Measurements from ENCODE around the gene DCTPP1.

DNA sequence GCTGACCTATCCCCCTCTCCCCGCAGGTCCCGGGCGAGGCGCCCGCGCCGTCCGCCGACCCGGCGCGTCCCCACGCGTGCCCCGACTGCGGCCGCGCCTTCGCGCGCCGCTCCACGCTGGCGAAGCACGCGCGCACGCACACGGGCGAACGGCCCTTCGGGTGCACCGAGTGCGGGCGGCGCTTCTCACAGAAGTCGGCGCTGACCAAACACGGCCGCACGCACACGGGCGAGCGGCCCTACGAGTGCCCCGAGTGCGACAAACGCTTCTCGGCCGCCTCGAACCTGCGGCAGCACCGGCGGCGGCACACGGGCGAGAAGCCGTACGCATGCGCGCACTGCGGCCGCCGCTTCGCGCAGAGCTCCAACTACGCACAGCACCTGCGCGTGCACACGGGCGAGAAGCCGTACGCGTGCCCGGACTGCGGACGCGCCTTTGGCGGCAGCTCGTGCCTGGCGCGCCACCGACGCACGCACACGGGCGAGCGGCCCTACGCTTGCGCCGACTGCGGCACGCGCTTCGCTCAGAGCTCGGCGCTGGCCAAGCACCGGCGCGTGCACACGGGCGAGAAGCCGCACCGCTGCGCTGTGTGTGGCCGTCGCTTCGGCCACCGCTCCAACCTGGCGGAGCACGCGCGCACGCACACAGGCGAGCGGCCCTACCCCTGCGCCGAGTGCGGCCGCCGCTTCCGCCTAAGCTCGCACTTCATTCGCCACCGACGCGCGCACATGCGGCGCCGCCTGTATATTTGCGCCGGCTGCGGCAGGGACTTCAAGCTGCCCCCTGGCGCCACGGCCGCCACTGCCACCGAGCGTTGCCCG, 12.1 kb downstream of the DCTPP1 start:
- TF ChIP-seq, protein P1, sequence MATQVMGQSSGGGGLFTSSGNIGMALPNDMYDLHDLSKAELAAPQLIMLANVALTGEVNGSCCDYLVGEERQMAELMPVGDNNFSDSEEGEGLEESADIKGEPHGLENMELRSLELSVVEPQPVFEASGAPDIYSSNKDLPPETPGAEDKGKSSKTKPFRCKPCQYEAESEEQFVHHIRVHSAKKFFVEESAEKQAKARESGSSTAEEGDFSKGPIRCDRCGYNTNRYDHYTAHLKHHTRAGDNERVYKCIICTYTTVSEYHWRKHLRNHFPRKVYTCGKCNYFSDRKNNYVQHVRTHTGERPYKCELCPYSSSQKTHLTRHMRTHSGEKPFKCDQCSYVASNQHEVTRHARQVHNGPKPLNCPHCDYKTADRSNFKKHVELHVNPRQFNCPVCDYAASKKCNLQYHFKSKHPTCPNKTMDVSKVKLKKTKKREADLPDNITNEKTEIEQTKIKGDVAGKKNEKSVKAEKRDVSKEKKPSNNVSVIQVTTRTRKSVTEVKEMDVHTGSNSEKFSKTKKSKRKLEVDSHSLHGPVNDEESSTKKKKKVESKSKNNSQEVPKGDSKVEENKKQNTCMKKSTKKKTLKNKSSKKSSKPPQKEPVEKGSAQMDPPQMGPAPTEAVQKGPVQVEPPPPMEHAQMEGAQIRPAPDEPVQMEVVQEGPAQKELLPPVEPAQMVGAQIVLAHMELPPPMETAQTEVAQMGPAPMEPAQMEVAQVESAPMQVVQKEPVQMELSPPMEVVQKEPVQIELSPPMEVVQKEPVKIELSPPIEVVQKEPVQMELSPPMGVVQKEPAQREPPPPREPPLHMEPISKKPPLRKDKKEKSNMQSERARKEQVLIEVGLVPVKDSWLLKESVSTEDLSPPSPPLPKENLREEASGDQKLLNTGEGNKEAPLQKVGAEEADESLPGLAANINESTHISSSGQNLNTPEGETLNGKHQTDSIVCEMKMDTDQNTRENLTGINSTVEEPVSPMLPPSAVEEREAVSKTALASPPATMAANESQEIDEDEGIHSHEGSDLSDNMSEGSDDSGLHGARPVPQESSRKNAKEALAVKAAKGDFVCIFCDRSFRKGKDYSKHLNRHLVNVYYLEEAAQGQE (IDR thresholded peaks at IDR 0.05): no peak; the same call in 1 of the 2 replicates
- TF ChIP-seq CEBPB (IDR thresholded peaks at IDR 0.05) (no peak), CHD2 (IDR thresholded peaks at IDR 0.05; ENCODE audit: low read length, partially characterized antibody) (no peak), JUN (IDR thresholded peaks at IDR 0.05) (peak; percentile 26 to 44; a peak in 3 of 5 replicates), POLR2AphosphoS2 (conservative IDR thresholded peaks at IDR 0.05; ENCODE audit: low read length) (no peak), RCOR1 (IDR thresholded peaks at IDR 0.05; ENCODE audit: low read depth, low read length) (no peak), RFX5 (IDR thresholded peaks at IDR 0.05) (0 out of 2 replicates have a peak, but pooled peaks have one; percentile 34)
- TF ChIP-seq, protein P2, sequence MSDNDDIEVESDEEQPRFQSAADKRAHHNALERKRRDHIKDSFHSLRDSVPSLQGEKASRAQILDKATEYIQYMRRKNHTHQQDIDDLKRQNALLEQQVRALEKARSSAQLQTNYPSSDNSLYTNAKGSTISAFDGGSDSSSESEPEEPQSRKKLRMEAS (IDR thresholded peaks at IDR 0.05): peak; percentile 90
- TF ChIP-seq, protein P3, sequence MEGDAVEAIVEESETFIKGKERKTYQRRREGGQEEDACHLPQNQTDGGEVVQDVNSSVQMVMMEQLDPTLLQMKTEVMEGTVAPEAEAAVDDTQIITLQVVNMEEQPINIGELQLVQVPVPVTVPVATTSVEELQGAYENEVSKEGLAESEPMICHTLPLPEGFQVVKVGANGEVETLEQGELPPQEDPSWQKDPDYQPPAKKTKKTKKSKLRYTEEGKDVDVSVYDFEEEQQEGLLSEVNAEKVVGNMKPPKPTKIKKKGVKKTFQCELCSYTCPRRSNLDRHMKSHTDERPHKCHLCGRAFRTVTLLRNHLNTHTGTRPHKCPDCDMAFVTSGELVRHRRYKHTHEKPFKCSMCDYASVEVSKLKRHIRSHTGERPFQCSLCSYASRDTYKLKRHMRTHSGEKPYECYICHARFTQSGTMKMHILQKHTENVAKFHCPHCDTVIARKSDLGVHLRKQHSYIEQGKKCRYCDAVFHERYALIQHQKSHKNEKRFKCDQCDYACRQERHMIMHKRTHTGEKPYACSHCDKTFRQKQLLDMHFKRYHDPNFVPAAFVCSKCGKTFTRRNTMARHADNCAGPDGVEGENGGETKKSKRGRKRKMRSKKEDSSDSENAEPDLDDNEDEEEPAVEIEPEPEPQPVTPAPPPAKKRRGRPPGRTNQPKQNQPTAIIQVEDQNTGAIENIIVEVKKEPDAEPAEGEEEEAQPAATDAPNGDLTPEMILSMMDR (IDR thresholded peaks at IDR 0.05): peak; percentile 34; the same call in 1 of the 3 replicates

Data from A549 (cell line).